ENCODE measurements around the gene ROS1. TPM values are rescaled to one million over a fixed set of nuclear protein-coding genes. Genes with fewer than 3 reads are reported as not detected.

Gene ROS1
- total and polyA plus RNA-seq, 4 donors, result under 0.01 TPM; not detected in 3

DNA sequence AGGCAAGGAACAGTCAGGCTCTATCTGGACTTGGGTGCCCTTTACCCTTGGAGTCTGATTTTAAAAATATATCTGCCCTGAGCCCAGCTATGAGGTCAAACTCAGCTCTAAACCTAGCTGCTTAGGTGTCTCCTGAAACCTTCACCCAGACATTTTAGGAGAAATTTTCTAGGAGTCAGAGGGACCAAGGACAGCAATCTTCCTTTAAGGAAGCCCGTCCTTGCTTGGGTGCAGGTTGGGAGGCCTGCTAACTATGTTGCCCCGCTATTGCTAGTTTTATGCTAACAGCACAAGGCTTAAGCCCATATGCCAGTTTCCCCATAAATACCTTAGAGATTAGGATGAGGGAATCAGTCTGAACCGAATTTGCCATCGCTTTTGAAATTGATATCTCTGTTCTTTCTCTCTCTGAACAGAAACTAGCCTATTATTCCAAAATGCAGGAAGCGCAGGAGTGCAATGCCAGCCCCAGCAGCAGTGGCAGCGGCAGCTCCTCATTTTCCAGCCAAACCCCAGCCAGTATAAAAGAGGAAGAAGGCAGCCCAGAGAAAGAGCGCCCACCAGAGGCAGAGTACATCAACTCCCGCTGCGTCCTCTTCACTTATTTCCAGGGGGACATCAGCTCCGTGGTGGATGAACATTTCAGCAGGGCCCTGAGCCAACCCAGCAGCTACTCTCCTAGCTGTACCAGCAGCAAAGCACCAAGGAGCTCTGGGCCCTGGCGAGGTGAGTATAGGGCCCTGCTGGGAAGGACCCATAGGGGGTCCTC, 157.8 kb downstream of the ROS1 start:
- Histone ChIP-seq H3K27ac (ENCODE audit: low read depth in 1 of 2, low read length in 2 of 2) (no peak overlapping the region), H3K9me3 (ENCODE audit: control insufficient read depth in 4 of 4, low read length in 3 of 4) (no peaks in the 10 kb centered on the region), H3K4me3 (ENCODE audit: low read depth in 1 of 3, low read length in 3 of 3) (no peak overlapping the region), H3K36me3 (ENCODE audit: control insufficient read depth in 4 of 4, insufficient read depth in 3 of 4, low read depth in 1 of 4, low read length in 3 of 4) (no peaks in the 10 kb centered on the region), H3K27me3 (ENCODE audit: control insufficient read depth in 4 of 4, insufficient read depth in 4 of 4, low read length in 3 of 4) (peaks cover 14 to 25% (median 23%) of the 10 kb centered on the region in 4 donors), H3K4me1 (ENCODE audit: control insufficient read depth in 4 of 4, insufficient read depth in 4 of 4, low read length in 3 of 4) (peaks cover 13 to 34% (median 30%) of the 10 kb centered on the region in 4 donors), H3K9ac (ENCODE audit: low read depth in 1 of 2, low read length in 2 of 2) (no peak overlapping the region)
- WGBS, result 8% methylated on average over 11 of the region's 11 CpGs
- DNase-seq (ENCODE audit: low spot score), result no peak
- TF ChIP-seq HNF4G (IDR thresholded peaks at IDR 0.05) (no peak), FOXA2 (IDR thresholded peaks at IDR 0.05) (no peak), NR2F2 (IDR thresholded peaks at IDR 0.05) (no peak), HNF4A (conservative IDR thresholded peaks at IDR 0.05) (no peak), RXRA (IDR thresholded peaks at IDR 0.05) (no peak), TAF1 (conservative IDR thresholded peaks at IDR 0.05) (no peak), EGR1 (IDR thresholded peaks at IDR 0.05; ENCODE audit: low read depth in 2 of 2) (no peak), JUND (IDR thresholded peaks at IDR 0.05) (no peak), RAD21 (IDR thresholded peaks at IDR 0.05) (no peak), YY1 (IDR thresholded peaks at IDR 0.05) (no peak), SP1 (IDR thresholded peaks at IDR 0.05) (no peak), GABPA (IDR thresholded peaks at IDR 0.05 in 1 of 2, conservative IDR thresholded peaks at IDR 0.05 in 1 of 2) (no peak), FOXA1 (IDR thresholded peaks at IDR 0.05) (no peak)
- TF ChIP-seq, protein P1, sequence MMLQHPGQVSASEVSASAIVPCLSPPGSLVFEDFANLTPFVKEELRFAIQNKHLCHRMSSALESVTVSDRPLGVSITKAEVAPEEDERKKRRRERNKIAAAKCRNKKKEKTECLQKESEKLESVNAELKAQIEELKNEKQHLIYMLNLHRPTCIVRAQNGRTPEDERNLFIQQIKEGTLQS (IDR thresholded peaks at IDR 0.05), result no peak
- TF ChIP-seq, protein P2, sequence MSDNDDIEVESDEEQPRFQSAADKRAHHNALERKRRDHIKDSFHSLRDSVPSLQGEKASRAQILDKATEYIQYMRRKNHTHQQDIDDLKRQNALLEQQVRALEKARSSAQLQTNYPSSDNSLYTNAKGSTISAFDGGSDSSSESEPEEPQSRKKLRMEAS (IDR thresholded peaks at IDR 0.05), result no peak
- TF ChIP-seq, protein P3, sequence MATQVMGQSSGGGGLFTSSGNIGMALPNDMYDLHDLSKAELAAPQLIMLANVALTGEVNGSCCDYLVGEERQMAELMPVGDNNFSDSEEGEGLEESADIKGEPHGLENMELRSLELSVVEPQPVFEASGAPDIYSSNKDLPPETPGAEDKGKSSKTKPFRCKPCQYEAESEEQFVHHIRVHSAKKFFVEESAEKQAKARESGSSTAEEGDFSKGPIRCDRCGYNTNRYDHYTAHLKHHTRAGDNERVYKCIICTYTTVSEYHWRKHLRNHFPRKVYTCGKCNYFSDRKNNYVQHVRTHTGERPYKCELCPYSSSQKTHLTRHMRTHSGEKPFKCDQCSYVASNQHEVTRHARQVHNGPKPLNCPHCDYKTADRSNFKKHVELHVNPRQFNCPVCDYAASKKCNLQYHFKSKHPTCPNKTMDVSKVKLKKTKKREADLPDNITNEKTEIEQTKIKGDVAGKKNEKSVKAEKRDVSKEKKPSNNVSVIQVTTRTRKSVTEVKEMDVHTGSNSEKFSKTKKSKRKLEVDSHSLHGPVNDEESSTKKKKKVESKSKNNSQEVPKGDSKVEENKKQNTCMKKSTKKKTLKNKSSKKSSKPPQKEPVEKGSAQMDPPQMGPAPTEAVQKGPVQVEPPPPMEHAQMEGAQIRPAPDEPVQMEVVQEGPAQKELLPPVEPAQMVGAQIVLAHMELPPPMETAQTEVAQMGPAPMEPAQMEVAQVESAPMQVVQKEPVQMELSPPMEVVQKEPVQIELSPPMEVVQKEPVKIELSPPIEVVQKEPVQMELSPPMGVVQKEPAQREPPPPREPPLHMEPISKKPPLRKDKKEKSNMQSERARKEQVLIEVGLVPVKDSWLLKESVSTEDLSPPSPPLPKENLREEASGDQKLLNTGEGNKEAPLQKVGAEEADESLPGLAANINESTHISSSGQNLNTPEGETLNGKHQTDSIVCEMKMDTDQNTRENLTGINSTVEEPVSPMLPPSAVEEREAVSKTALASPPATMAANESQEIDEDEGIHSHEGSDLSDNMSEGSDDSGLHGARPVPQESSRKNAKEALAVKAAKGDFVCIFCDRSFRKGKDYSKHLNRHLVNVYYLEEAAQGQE (IDR thresholded peaks at IDR 0.05), result no peak
- TF ChIP-seq, protein P4, sequence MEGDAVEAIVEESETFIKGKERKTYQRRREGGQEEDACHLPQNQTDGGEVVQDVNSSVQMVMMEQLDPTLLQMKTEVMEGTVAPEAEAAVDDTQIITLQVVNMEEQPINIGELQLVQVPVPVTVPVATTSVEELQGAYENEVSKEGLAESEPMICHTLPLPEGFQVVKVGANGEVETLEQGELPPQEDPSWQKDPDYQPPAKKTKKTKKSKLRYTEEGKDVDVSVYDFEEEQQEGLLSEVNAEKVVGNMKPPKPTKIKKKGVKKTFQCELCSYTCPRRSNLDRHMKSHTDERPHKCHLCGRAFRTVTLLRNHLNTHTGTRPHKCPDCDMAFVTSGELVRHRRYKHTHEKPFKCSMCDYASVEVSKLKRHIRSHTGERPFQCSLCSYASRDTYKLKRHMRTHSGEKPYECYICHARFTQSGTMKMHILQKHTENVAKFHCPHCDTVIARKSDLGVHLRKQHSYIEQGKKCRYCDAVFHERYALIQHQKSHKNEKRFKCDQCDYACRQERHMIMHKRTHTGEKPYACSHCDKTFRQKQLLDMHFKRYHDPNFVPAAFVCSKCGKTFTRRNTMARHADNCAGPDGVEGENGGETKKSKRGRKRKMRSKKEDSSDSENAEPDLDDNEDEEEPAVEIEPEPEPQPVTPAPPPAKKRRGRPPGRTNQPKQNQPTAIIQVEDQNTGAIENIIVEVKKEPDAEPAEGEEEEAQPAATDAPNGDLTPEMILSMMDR (IDR thresholded peaks at IDR 0.05; ENCODE audit: low read depth, low read length, missing input control), result no peak
- TF ChIP-seq, protein P5, sequence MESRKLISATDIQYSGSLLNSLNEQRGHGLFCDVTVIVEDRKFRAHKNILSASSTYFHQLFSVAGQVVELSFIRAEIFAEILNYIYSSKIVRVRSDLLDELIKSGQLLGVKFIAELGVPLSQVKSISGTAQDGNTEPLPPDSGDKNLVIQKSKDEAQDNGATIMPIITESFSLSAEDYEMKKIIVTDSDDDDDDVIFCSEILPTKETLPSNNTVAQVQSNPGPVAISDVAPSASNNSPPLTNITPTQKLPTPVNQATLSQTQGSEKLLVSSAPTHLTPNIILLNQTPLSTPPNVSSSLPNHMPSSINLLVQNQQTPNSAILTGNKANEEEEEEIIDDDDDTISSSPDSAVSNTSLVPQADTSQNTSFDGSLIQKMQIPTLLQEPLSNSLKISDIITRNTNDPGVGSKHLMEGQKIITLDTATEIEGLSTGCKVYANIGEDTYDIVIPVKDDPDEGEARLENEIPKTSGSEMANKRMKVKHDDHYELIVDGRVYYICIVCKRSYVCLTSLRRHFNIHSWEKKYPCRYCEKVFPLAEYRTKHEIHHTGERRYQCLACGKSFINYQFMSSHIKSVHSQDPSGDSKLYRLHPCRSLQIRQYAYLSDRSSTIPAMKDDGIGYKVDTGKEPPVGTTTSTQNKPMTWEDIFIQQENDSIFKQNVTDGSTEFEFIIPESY (IDR thresholded peaks at IDR 0.05), result no peak
